ENCODE measurements around the gene CHID1.

Gene CHID1

DNA sequence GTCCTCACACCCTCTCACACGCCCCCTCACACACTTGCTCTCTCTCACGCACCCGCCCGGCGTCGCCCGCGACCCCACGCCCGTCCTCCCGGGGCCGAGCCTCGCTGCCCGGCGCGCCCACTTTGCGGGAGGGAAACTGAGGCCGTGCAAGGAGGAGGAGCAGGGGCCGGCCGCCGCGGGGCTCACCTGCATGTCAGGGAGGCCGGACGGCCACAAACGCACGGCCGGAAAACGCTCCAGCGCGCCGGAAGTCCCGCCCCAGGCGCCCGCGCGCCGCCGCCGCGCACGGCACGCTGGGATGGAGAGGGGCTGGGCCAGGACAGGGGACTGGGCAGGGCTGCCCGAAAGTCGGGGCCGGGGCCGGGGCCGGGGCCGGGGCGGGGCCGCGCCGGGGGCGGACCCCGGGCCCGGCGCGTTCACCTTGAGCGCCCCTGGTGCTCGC lies at the start of gene CHID1:
TSS of gene CHID1 (minus strand) at position 222 of the 442 bp plus-strand sequence. CDS start 5,994 bp downstream, outside the sequence.
- DNase-seq: peak in 53 of 56 donors; percentile 23 to 90 (median 78)

DNA sequence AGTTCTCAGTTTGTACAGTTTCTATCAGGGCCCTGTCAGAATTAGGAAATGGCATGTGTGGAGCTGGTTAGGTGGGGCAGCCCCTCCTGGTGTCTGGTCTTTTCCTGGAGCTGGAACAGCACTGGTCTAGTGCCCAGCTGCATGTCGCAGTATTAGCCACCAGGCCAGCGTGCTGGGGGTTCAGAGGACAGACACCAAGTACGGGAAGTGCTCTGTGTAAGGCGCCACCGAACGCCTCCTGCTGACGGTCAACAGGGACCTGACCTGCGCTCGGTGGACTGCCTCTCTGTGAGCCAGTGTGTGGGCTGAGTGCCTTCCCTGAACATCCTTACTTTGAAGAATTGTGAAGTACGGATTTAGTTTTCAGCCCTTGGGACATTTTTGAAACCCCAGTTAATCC lies 49.0 kb upstream of the CHID1 start:
- no peak for DNase-seq

DNA sequence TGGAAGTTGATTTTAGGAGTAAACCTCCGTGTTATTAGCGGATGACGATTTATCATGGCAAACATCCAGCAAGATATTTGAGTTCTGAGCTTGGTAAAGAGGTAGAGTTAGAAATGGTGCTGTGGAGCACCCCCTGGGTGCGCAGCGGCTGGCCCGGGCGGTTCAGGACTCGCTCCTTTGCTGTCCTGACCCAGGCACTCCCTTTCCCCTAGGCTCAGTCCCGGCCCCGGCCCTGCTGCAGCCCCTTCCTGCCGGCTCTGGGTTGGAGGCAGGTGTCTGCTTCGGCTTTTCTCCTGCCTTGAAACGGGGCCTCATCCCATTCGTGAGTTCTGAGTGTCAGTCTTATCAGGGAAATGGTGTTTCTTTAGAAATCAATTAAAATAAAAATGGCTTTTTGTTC lies 48.4 kb upstream of the CHID1 start:
- DNase-seq: no peak

DNA sequence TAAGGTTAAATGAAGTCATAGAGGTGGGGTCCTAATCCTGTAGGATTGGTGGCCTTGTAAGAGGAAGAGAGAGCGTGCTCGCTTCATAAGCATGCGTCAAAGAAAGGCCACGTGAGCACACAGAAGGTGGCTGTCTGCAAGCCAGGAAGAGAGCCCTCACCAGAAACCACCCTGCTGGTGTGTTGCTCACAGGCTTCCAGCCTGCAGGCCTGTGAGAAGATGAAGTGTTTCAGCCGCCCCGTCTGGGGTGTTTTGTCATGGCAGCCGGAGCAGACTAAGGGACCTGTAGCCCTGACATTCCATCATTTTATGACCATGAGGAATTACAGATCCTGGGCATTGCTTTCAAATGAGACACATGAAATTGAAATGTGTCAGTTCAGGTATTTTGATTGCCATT lies 47.5 kb upstream of the CHID1 start:
- no peak for DNase-seq

GRCh38 chr11:957212-957920 lies 46.8 kb upstream of the CHID1 start:
- DNase-seq: no peak

DNA sequence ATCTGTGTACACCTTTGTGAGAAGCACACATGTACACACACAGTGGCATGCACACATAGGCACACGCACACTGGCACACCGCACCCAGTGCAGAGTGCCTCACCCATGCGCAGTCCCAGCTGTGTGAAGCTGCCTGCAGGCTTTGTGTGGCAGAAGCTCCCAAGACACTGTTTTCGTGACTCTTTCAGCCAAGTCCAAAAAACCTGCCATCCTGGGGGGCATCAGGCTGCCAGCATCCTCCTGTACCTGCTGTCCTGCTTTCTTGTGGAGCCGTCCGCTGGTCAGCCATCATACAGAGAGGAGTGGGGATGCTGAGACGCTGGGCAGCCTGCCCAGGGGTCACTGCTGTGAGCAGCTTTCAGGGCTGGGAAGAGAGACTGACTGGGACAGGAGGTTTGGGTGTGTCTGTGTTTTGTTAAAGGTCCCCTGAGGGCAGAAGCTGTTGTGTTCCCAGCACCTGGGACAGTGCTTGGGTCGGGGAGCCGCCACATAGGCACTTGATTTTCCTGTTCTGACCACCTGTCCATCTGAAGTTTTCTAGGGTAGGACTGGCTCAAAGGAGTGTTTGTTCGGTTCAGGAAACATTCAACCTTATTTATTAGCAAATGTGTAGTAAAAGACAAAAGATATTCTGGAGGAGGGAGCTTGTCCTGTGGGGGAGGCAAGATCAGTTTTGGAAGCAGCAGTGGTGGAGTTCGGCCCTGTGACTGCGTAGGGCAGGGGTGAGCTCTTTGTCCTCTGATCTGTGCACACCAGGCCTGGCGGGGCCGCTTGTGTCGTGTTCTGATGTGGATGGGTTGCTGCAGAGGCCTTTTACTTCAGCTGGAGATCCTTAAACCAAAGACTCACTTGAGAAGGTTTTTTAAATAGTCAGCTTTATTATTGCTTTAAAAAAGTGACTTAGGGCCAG lies 44.8 kb upstream of the CHID1 start:
- DNase-seq: no peak

GRCh38 chr11:954392-955153 lies 44.0 kb upstream of the CHID1 start:
- DNase-seq: no peak

DNA sequence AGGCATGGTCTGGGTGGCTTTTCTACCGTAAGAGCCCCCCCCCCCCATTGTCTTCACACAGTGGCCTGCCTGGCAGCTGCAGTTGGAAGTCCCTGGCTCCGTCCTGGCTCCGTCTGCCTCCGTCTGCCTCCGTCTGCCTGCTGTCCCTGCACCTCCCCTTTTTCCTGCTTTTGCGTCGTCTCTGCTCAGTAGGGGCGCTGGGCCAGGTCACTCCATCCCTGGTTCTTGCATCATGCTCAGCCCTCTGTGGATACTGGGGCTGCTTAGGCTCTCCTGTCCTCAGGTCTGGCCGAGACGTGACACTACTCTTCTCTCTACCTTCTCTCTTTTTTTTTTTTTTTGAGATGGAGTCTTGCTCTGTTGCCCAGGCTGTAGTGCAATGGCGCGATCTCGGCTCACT lies 42.9 kb upstream of the CHID1 start:
- DNase-seq: no peak

GRCh38 chr11:952406-953385 lies 42.1 kb upstream of the CHID1 start:
- DNase-seq: peak in 14 of 56 donors; percentile 11 to 58 (median 26)

GRCh38 chr11:951507-951906 lies 40.9 kb upstream of the CHID1 start:
- no peak for DNase-seq

- DNase-seq: no peak
Observed at GRCh38 chr11:947744-948143, 37.1 kb upstream of the CHID1 start.

DNA sequence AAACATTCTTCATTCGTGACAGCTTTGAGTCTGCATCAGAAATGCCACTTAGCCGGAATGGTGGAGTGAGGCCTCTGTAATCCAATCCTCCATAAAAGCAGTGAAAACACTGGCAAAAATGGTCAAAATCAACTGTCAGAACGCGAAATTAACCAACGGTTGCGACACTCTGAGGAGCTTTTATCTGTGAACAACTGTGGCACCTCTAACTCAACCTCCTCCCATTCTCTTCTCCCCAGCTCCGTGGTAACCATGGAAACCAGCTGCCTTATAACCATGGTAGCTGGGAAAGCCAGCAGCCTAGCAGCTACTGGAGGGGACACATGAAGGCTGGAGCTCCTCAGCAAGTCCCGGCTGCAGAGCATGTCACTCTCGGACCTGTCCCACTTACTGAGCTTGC lies 35.4 kb upstream of the CHID1 start:
- DNase-seq: peak in 31 of 56 donors; percentile 22 to 76 (median 37)

GRCh38 chr11:944711-945470 lies 34.3 kb upstream of the CHID1 start:
- no peak for DNase-seq

- peak in 9 of 56 donors; percentile 4 to 63 (median 30) for DNase-seq
Observed at GRCh38 chr11:942823-943222, 32.2 kb upstream of the CHID1 start.

- DNase-seq: peak in 1 of 56 donors; percentile 26
Observed at GRCh38 chr11:940496-941135, 30.0 kb upstream of the CHID1 start.

- no peak for DNase-seq
Observed at GRCh38 chr11:937841-938261, 27.2 kb upstream of the CHID1 start.

- DNase-seq: no peak
Observed at GRCh38 chr11:936199-936598, 25.6 kb upstream of the CHID1 start.

DNA sequence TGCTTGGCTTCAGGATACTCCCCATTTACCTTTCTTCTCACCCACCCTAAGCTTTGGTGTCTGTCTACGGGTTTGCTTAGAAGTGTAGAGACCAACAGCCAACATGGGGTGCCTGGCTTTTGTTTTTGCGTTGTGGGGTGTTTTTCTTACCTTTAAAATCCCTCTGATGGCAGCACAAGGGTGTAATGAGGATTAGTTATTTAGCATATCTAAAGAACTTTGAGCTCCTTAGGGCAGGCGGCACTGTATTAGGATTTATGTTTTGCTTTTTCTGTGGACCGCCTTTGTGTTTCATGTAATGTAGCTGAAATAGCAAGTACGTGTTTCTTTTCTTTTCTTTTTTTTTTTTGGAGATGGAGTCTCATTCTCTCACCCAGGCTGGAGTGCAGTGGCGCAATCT lies 23.9 kb upstream of the CHID1 start:
- DNase-seq: no peak

- no peak for DNase-seq
Observed at GRCh38 chr11:933936-934335, 23.3 kb upstream of the CHID1 start.
